ENCODE measurements around the gene ALK. TPM values are rescaled to one million over a fixed set of nuclear protein-coding genes. Genes with fewer than 3 reads are reported as not detected.

ALK gene
- polyA plus RNA-seq, 1 donor from 2014 or later = not detected

DNA sequence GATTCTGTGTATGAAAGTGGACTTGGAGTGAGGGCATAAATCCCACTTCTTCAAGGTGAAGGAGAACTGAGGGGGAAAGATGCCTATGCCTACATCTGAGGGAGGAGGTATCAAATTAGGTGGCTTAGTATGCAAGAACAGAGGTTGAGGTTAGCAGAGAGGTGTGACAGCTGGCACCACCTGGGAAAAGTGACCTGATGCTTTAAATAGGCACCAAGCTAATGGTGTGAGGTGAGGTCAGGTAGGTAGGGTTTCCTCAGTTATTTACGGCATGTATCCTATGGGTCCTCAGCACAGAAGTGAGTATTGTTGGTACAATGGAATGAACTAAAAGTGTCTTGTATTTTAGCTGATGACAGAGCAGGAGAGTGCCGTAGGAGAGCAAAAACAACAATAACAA lies 439.0 kb downstream of the ALK start:
- no peak overlapping the region for H3K4me3 Mint-ChIP-seq
- peaks cover 15% of the 10 kb centered on the region for H3K27me3 Mint-ChIP-seq
- no peak overlapping the region for H3K27ac Mint-ChIP-seq

DNA sequence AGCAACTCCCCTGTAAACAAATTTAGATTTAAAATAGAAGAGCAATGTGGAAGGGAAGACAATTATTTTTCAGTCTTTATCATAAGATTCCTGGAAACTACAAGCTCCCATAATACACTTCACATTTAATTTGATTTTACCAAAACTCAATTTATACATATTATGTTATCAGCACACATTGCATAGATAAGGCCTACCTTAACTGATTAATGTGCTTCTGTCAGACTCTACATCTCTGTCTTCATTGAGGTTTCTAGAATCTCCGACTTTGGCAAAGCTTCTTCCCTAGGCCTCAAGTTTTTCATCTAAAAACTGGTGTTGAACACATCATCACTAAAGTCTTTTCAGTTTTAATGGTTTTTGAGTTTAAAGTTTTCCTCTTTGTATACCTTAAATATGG lies 440.1 kb downstream of the ALK start:
- H3K27ac Mint-ChIP-seq = no peak overlapping the region
- H3K9me3 Mint-ChIP-seq = no peaks in the 10 kb centered on the region
- peaks cover 2% of the 10 kb centered on the region for H3K36me3 Mint-ChIP-seq
- peaks cover 9% of the 10 kb centered on the region for H3K27me3 Mint-ChIP-seq
- H3K4me1 Mint-ChIP-seq = no peaks in the 10 kb centered on the region
- H3K4me3 Mint-ChIP-seq = no peak overlapping the region

More for the DNA sequence above, 439.0 kb downstream of the ALK start:
- Mint-ChIP-seq H3K36me3 (peaks cover 2% of the 10 kb centered on the region), H3K9me3 (no peaks in the 10 kb centered on the region), H3K4me1 (no peaks in the 10 kb centered on the region)

DNA sequence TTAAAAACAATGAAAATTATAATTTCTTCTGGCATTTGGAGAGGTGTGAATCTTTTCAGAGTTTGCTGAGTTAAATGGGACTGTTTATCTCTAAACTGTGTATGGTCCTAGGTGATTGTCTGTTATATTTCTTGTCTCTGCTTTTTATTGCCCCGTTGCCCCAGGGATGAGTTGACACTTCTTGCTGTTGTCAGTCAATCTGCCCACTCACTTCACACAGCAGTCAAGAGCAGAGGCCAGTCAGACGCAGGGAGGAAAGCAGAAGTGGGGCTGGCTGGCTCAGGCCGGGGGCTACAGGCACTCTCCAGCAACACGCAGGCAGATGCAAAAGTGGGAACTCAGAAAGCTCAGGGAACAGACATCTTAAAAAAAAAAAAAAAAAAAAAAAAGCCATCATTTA lies 441.0 kb downstream of the ALK start:
- Mint-ChIP-seq H3K27ac (no peak overlapping the region), H3K9me3 (no peaks in the 10 kb centered on the region), H3K4me1 (no peaks in the 10 kb centered on the region), H3K4me3 (no peak overlapping the region), H3K36me3 (peaks cover 2% of the 10 kb centered on the region), H3K27me3 (peaks cover 8% of the 10 kb centered on the region)

DNA sequence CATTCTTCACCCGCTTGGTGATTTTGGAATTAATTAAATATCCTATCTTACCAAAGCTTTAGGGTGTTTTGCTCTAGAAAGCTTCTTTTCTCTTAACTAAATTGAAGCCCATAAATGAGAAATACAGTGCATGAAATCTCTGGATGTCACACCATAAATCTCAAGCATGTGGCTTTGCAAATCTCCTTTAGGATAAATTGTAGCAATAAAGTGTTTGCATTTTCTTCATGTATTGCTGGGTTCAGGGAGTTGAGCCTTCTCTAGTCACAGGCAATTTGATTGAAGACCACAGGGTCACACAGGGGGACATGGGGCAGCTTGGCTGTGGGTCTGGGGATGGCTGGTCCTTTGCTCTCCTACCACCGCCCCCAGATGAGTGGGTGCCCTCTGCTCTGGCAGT lies 442.0 kb downstream of the ALK start:
- Mint-ChIP-seq H3K4me1 (no peaks in the 10 kb centered on the region), H3K27ac (no peak overlapping the region), H3K9me3 (no peaks in the 10 kb centered on the region), H3K4me3 (no peak overlapping the region), H3K36me3 (peaks cover 2% of the 10 kb centered on the region), H3K27me3 (peaks cover 8% of the 10 kb centered on the region)

DNA sequence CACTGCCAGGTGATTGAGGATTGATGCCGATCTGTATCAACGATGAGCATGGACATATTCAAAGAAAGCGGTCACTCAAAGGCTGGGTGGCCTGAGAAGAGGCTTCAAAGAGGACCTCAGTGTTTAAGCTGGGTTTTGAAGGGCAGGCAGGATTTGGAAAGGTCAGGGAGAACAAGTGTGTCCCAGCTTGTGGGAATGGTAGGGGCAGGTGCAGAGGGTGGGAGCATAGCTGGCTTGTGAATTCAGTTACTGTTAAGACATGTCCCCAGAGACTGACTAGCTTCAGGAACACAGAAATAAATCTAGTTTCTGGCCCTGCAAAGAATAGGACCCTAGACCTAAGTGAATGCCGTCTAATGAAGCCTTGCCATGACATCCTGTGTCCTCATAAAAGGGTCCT lies 442.7 kb downstream of the ALK start:
- peaks cover 3% of the 10 kb centered on the region for H3K36me3 Mint-ChIP-seq
- H3K4me3 Mint-ChIP-seq = no peak overlapping the region
- peaks cover 8% of the 10 kb centered on the region for H3K27me3 Mint-ChIP-seq
- no peaks in the 10 kb centered on the region for H3K9me3 Mint-ChIP-seq
- no peaks in the 10 kb centered on the region for H3K4me1 Mint-ChIP-seq
- no peak overlapping the region for H3K27ac Mint-ChIP-seq

DNA sequence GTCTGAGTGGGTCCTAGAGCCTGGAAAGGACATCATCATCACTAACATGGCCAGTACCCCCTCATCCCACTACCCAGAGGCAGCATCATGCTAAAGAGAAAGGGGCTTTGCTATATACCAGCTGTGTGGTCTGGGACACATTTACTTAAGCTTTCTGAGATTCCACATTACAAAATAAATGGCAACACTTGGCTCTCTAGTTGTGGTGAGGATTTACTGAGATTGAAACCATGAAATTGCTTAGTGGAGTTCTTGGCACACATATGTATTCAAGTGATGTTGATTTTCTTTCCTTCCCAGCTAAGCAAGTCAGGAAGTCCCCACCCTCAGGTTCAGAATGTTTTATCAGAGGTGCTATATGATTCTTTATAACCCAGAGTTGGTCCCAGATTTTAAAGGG lies 444.2 kb downstream of the ALK start:
- H3K9me3 Mint-ChIP-seq = peaks cover 2 to 6% (median 5%) of the 10 kb centered on the region in 3 donors
- no peak overlapping the region for H3K4me3 Mint-ChIP-seq
- H3K4me1 Mint-ChIP-seq = no peaks in the 10 kb centered on the region
- H3K27me3 Mint-ChIP-seq = peaks cover 8% of the 10 kb centered on the region
- peaks cover 2% of the 10 kb centered on the region for H3K36me3 Mint-ChIP-seq
- no peak overlapping the region for H3K27ac Mint-ChIP-seq

DNA sequence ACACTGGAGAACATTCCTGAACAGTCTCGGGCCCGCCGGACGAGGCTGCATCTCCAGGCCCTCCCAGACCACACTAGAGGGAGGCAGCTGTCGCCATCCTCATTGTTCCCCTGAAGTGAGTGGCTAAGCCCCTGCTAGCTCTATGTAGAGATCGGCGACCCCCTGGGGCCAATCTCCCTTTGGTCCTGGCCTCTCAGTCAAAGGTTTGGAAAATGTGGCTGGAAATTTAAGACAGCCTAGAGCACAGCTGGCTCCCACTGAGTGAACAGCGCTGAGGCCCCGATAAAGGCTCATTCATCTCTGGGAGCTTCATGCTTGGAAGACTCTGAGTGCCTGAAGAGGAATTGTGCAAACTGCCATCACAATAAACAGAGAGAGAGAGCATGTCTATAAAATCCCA lies 445.9 kb downstream of the ALK start:
- H3K4me3 Mint-ChIP-seq = no peak overlapping the region
- no peak overlapping the region for H3K27ac Mint-ChIP-seq
- peaks cover 2 to 8% (median 7%) of the 10 kb centered on the region in 3 donors for H3K9me3 Mint-ChIP-seq
- H3K36me3 Mint-ChIP-seq = peaks cover 2% of the 10 kb centered on the region
- no peaks in the 10 kb centered on the region for H3K4me1 Mint-ChIP-seq
- H3K27me3 Mint-ChIP-seq = peaks cover 5% of the 10 kb centered on the region

DNA sequence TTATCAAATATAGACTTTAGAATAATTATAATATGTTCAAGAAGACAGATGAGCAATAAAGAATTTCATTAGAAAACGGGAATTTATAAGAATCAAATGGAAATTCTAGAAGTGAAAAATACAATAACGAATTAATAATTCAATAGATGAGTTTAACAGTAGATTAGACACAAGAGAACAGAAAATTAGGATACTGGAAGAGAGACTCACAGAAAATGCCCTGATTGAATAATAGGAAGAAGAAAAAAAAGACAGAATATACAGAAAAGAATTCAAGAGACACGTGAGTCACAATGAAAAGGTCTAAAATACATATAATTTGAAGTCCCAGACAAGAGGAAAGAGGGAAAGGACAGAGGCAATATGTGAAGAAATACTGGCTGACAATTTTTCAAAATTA lies 451.4 kb downstream of the ALK start:
- Mint-ChIP-seq H3K27ac (no peak overlapping the region), H3K36me3 (peaks cover 2% of the 10 kb centered on the region), H3K27me3 (no peaks in the 10 kb centered on the region)

DNA sequence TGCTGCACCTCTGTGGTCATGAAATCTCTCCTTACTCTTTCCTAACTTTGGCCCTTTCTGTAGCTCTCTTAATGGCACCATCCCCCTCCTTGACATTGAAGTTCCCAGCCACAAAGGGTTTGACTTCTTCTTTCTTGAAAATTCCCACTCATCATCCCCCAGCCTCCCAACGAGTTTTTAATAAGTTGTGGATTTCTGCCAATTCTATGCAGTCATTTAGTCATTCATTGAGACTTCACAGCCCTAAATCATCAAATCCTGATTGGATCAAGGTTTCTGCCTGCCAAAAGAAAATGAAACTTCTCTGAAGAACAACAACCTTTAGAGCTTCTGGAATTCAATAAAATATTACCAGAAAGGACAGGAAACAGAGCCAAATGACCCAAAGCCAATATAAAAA lies 451.9 kb downstream of the ALK start:
- H3K9me3 Mint-ChIP-seq = peaks cover 4 to 24% (median 14%) of the 10 kb centered on the region in 3 donors
- no peaks in the 10 kb centered on the region for H3K4me1 Mint-ChIP-seq
- H3K4me3 Mint-ChIP-seq = no peak overlapping the region
- no peak overlapping the region for H3K27ac Mint-ChIP-seq
- H3K36me3 Mint-ChIP-seq = peaks cover 2% of the 10 kb centered on the region
- H3K27me3 Mint-ChIP-seq = no peaks in the 10 kb centered on the region

More for the DNA sequence above, 451.4 kb downstream of the ALK start:
- Mint-ChIP-seq H3K4me1 (no peaks in the 10 kb centered on the region), H3K4me3 (peak overlapping the region in 1 of 4 donors; percentile 3), H3K9me3 (peaks cover 4 to 24% (median 14%) of the 10 kb centered on the region in 3 donors)

DNA sequence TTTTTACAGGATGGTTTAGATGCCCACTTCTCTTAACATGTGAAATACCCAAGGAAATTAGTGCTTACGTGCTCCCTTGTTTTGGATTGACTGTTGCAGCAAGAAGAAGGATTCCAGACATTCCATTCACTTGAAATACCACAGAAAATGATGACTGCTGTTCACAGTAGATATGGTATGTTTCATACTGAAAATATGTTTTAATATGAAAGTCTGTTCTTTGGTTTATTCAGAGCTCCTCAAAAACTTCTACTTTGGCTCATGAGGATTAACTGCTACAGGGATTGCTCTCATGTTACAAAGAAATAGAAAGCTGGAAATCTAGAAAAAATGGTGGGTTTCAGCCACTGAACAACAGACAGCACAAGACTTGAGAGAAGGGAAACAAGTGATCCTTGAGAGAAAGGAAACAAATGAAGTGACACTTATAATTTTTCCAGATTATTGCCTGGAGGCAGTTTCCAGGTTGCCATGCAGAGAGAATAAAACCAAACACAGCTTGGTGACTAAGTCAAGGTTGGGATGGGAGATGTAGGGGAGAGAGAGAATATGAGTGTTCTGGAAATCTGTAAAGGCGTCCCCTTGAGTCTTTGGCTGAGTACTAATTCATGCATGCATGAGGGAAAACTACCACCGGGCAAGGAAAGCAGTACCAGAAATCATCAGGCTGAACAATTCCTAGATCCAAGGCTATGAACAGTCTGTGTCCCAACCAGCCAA lies 458.0 kb downstream of the ALK start:
- no peaks in the 10 kb centered on the region for H3K9me3 Mint-ChIP-seq
- H3K4me1 Mint-ChIP-seq = no peaks in the 10 kb centered on the region
- no peak overlapping the region for H3K4me3 Mint-ChIP-seq
- no peaks in the 10 kb centered on the region for H3K27me3 Mint-ChIP-seq
- H3K27ac Mint-ChIP-seq = no peak overlapping the region
- H3K36me3 Mint-ChIP-seq = peaks cover 2% of the 10 kb centered on the region

DNA sequence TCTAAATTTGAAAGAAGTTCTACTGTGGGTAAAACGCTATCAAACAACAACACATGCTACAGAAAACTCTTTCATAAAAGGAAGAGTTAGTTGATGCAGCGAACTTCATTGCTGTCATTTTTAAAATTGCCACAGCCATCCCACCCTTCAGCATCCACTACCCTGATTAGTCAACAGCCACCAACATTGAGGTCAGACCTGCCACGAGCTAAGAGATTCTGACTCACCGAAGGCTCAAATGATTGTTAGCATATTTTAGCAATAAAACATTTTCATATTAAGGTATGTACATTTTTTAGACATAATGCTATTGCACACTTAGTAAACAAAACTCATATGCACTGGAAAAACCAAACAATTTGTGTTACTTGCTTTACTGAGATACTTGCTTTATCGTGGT lies 459.1 kb downstream of the ALK start:
- Mint-ChIP-seq H3K27ac (no peak overlapping the region), H3K4me3 (no peak overlapping the region), H3K27me3 (no peaks in the 10 kb centered on the region)

DNA sequence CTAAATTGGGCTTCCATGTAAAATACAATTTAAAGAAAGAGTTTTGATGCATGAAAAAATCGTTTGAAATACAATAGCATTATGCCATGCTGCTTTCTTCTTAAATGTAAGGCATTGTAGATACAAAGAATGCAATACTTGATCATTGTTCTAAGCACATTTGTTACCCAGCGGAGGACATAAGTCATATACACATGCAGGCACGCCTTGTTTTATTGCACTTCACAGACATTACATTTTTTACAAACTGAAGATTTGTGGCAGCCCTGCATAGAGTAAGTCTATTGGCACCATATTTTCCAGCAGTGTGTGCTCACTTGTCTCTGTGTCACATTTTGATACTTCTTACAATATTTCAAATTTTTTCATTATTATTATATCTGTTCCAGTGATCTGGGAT lies 461.2 kb downstream of the ALK start:
- H3K36me3 Mint-ChIP-seq = peaks cover 2% of the 10 kb centered on the region
- peaks cover 3% of the 10 kb centered on the region for H3K27me3 Mint-ChIP-seq
- H3K4me1 Mint-ChIP-seq = no peaks in the 10 kb centered on the region
- H3K27ac Mint-ChIP-seq = no peak overlapping the region
- H3K9me3 Mint-ChIP-seq = peaks cover 0 to 2% (median 0%) of the 10 kb centered on the region in 3 donors
- H3K4me3 Mint-ChIP-seq = no peak overlapping the region

More for the DNA sequence above, 459.1 kb downstream of the ALK start:
- Mint-ChIP-seq H3K9me3 (no peaks in the 10 kb centered on the region), H3K36me3 (peaks cover 2% of the 10 kb centered on the region), H3K4me1 (no peaks in the 10 kb centered on the region)

DNA sequence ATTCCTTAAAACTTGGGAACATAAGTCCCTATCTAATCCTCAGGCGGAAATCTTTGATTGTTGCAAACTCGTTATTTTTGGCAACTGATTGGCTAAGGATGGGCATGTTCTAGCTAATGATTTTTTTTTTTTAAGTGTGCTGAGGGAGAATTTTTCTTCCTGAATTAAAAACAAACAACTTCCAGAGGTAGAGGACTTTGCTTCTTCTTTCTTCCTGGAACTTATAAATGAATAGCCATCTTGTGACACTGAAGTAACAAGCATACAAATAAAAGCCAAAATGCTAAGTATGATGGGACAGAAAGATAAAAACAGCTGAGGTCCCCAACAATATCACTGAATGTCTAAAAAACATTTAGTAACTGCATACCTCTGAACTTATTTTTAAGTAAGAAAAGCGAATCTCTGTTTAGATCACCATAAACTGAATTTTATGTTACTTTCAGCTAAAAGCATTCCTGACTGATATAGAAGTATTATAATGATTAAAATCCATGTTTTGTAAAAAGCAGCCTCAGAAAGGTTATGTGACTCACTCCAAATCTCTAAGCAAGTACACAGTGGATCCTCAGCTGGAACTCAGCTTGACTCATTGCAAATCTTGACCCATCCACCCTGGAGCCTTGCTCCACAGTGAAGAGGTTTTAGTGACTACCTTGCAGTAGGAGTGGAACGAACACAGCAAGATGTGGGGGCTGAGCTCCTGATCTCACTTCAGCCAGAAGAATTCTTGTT lies 461.8 kb downstream of the ALK start:
- Mint-ChIP-seq H3K27ac (no peak overlapping the region), H3K36me3 (peaks cover 2% of the 10 kb centered on the region), H3K27me3 (peaks cover 7% of the 10 kb centered on the region), H3K9me3 (peaks cover 0 to 2% (median 0%) of the 10 kb centered on the region in 3 donors), H3K4me1 (no peaks in the 10 kb centered on the region), H3K4me3 (no peak overlapping the region)

DNA sequence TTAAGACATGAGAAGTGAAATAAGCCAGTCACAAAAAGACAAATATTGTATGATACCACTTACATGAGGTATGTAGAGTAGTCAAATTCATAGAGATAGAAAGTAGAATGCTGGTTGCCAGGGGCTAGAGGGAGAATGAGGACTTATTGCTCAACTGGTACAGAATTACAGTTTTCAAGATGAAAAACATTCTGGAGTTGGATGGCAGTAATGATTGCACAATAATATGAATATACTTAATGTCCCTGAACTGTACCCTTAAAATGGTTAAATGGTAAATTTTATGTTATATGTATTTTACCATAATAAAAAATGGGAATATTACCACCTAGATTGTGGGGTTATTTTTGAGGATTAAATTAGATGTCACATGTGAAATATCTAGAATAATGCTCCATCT lies 465.0 kb downstream of the ALK start:
- no peak overlapping the region for H3K27ac Mint-ChIP-seq
- H3K4me1 Mint-ChIP-seq = no peaks in the 10 kb centered on the region
- peaks cover 0 to 2% (median 0%) of the 10 kb centered on the region in 3 donors for H3K9me3 Mint-ChIP-seq
- peaks cover 11% of the 10 kb centered on the region for H3K27me3 Mint-ChIP-seq
- no peak overlapping the region for H3K4me3 Mint-ChIP-seq
- H3K36me3 Mint-ChIP-seq = no peaks in the 10 kb centered on the region

DNA sequence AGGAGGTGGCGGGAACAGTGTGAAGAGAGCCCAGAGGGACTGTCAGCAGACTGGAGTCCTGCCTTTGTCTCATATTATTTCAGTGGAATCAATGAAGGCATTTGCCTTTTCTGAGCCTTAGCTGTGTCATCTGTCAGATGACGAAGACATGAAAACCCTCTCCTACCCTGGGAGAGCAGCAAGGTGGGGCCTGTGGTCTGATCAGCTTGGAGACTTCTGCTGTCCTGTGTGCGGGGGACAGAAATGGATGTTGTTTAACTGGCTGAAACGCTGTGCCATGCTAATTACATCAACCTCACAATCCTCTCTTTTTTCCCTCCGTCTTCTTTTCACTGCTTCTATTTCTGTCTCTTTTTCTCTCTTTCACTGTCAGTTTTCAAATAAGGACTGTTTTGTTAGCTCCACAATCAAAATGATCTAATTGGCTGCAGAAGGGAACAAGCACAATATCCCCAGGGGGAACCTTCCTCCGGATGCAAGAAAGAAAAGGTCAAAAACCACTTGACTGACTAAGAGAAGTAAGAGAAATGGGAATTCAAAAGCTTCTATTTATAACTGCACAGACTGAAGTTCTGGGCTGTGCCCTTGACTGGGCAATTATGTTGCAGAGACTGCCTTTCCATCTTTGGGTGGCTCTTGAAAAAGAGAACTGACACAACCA lies 466.1 kb downstream of the ALK start:
- H3K27ac Mint-ChIP-seq = no peak overlapping the region
- H3K4me3 Mint-ChIP-seq = no peak overlapping the region
- no peaks in the 10 kb centered on the region for H3K36me3 Mint-ChIP-seq
- H3K4me1 Mint-ChIP-seq = no peaks in the 10 kb centered on the region
- peaks cover 12% of the 10 kb centered on the region for H3K27me3 Mint-ChIP-seq
- H3K9me3 Mint-ChIP-seq = peaks cover 0 to 2% (median 0%) of the 10 kb centered on the region in 3 donors
